T-helper 1 cell treated with Interleukin-12 subunit alpha and Interleukin-12 subunit beta and Interleukin-4 antibody, amounts not matched to agents 30 μg/mL and 1 μg/mL, for 36 hours (primary cell): Measurements from ENCODE around the gene LELP1.

Experiments used
- H3K27ac Mint-ChIP-seq: one replicate; pipeline ENCODE4 v1.8.0; 2021; ENCODE audit warnings: mild to moderate bottlenecking, mixed read lengths
- H3K27me3 Mint-ChIP-seq: one replicate; pipeline ENCODE4 v1.8.0; 2021; ENCODE audit warnings: low read depth, mixed read lengths
- H3K36me3 Mint-ChIP-seq: one replicate; pipeline ENCODE4 v1.8.0; 2021; ENCODE audit warnings: low read depth, mixed read lengths
- H3K4me1 Mint-ChIP-seq: one replicate; pipeline ENCODE4 v1.8.0; 2021; ENCODE audit warnings: low read depth, mixed read lengths
- H3K4me3 Mint-ChIP-seq: one replicate; pipeline ENCODE4 v1.8.0; 2021; ENCODE audit warnings: mild to moderate bottlenecking, moderate library complexity, mixed read lengths
- H3K9me3 Mint-ChIP-seq: one replicate; pipeline ENCODE4 v1.8.0; 2021; ENCODE audit warnings: mixed read lengths

The LELP1 gene

DNA sequence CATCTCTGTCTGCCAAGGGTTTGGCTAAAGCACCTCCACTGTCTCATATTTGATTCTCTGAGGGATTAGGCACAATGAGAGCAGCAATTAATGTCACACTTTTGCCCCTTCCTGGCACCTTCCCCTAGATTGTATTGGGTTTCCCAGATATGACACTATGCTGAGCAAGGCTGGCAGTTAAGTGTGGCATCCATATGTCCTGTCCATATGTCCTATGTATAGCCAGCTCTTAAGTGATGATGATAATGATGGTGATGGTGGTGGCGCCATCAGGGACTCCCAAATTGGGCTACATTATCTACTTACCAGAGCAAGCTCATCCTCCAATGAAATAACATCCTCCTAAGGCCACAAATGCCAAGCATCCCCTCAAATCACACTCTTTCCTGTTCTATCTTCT lies 42.8 kb downstream of the LELP1 start:
- Mint-ChIP-seq H3K36me3 (no peaks in the 10 kb centered on the region), H3K9me3 (peaks cover 8% of the 10 kb centered on the region), H3K27me3 (peaks cover 14% of the 10 kb centered on the region), H3K4me3 (no peak overlapping the region), H3K27ac (no peak overlapping the region), H3K4me1 (no peaks in the 10 kb centered on the region)

DNA sequence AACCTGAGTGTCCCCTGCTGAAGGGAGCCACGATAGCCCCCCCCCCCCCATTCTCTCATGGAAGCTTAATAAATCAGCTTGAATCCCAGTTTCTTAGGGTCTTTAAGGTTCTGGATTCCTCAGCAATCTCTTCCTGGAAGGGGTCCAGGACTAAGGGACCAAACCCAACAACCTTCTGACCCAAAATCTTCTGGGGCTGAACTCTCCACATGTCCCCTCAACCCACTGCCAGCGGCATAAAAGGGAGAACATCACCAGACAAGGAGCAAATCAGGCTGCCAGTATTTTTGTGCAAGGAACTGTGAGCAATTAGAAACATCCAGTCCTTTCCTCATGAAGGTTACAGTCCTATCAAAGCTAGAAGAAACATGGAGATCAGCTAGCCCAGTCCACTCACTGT lies 43.6 kb downstream of the LELP1 start:
- no peak overlapping the region for H3K27ac Mint-ChIP-seq
- H3K4me3 Mint-ChIP-seq: no peak overlapping the region
- peaks cover 14% of the 10 kb centered on the region for H3K27me3 Mint-ChIP-seq
- no peaks in the 10 kb centered on the region for H3K4me1 Mint-ChIP-seq
- peaks cover 8% of the 10 kb centered on the region for H3K9me3 Mint-ChIP-seq
- H3K36me3 Mint-ChIP-seq: no peaks in the 10 kb centered on the region

DNA sequence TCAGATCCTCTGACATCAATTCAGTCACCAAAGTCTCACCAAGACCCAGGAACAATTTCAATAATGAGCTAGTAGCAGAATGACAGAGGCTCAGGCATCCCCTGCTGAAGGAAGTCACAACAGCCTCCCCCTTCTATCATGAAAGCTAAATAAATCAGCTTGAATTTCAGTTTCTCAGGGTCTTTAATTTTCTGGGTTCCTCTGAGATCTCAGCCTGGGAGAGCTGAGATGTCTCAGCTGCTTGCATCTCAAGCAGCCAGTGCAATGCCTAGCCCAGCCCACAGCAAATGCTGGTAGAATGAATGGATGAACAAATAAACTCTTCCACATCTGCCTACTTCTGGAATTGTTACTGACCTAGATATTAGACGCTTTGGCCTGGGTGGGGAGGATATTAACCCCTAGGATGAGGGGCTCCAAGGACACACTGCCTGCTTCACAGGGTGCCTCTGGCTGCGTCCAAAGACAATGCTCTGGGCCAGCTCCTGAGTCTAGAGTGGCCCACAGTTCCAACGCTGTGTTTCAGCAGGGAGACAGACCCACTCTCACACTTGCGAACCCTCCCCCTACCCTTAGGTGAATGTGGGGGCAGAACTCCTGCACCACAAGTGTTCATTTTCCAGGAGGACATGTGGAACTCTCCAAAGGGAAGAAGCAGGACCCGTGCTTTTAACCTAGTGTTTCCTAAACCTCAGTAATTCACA lies 45.1 kb downstream of the LELP1 start:
- H3K27me3 Mint-ChIP-seq: peaks cover 14% of the 10 kb centered on the region
- no peaks in the 10 kb centered on the region for H3K4me1 Mint-ChIP-seq
- H3K9me3 Mint-ChIP-seq: peaks cover 8% of the 10 kb centered on the region
- no peak overlapping the region for H3K4me3 Mint-ChIP-seq
- no peaks in the 10 kb centered on the region for H3K36me3 Mint-ChIP-seq
- H3K27ac Mint-ChIP-seq: no peak overlapping the region

DNA sequence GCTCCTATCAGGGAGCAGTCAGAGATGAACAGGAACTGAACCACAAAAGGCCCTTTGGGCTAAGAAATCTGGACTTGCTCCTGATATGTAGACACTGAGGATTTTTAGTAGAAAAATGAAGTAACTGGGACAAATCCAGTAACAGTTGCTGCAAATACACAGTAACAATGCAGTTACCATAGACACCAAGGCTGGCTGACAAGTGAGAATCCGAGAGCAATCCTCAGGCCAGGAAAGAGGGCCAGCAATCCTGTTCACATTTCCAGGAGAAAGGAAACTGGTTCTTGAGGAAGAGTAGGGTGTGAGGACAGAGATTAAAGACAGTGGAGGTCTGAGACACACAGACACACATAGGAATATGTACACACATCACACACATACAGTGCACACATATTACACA lies 46.9 kb downstream of the LELP1 start:
- peaks cover 4% of the 10 kb centered on the region for H3K4me1 Mint-ChIP-seq
- no peaks in the 10 kb centered on the region for H3K9me3 Mint-ChIP-seq
- H3K27me3 Mint-ChIP-seq: peaks cover 14% of the 10 kb centered on the region
- no peak overlapping the region for H3K27ac Mint-ChIP-seq
- no peaks in the 10 kb centered on the region for H3K36me3 Mint-ChIP-seq
- no peak overlapping the region for H3K4me3 Mint-ChIP-seq

DNA sequence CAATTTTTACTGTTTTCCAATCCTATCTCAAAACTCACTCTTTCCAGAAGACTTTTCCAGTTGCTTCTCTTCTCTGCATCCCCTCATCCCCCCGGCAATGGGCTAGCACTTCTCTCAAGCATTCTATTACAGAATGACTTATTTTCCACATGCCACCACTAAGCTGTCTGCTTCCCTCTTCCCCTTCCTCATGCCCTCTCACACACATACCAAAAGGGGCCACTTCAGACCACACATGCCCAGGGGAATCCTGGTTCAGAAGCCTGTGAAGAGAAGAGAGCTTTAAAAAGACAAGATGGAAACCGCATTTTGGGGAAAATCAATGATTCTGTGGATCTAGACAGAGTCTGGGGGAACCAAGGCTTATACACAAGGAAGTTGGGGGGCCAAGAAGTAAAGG lies 47.9 kb downstream of the LELP1 start:
- Mint-ChIP-seq H3K27ac (no peak overlapping the region), H3K9me3 (no peaks in the 10 kb centered on the region), H3K36me3 (no peaks in the 10 kb centered on the region), H3K4me3 (no peak overlapping the region), H3K27me3 (peaks cover 14% of the 10 kb centered on the region), H3K4me1 (peaks cover 4% of the 10 kb centered on the region)

DNA sequence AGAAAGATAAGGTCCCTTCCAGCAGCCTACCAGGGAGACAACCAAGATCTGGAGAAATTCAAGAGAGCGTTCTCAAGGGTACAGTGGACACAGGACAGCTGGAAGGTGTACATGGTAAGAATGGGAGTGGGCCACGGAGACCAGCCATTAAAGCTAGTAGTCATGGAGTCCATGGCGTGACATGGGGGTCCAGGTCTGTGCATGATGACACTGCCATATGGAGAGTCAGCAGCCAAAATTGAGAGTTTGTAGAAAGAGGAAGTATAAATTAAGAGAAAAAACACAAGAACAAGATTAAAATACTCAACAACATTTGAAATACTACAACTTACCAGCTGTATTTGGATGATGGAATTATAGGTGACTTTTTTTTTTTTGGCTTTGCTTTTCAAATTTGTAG lies 48.3 kb downstream of the LELP1 start:
- Mint-ChIP-seq H3K4me1 (peaks cover 4% of the 10 kb centered on the region), H3K4me3 (no peak overlapping the region), H3K36me3 (no peaks in the 10 kb centered on the region), H3K27me3 (peaks cover 14% of the 10 kb centered on the region), H3K27ac (no peak overlapping the region), H3K9me3 (no peaks in the 10 kb centered on the region)

DNA sequence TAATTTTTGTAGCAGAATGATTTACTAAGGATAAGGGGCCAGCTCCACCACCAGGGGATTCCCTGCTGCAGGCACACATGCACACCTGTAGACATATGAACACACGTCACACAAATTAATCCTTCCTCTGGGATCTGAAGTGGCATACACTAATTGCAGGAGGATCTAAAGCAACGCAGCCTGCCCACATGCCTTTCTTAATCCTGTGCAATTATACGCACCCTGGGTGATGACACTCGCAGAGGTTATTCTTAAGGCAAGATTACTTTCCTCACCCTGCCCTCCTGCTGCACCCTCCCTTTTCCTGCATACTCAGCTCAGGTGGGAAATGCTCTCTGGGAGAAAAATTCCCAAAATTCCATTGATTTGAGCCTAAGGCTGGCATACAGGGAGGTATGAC lies 48.8 kb downstream of the LELP1 start:
- Mint-ChIP-seq H3K9me3 (no peaks in the 10 kb centered on the region), H3K4me1 (peaks cover 4% of the 10 kb centered on the region), H3K27ac (no peak overlapping the region)

DNA sequence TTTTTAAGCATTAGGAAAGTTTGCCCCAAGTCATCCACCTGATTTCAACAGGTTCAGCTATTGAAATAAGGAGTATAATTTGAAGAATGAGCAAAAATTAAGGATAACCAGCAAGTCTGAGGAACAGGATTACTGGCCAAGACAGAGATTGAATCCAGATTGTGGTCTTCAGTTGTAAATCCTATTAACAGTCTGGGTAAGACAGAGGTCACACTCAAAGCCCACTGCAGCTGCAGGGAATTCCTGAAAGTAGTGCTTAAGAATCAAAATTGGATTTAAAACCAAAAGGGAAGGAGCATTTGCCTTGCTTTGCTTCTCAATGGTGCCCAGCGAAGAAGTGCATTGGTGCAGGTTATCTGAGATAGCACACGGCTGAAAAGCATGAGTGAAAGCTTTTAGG lies 49.8 kb downstream of the LELP1 start:
- peaks cover 4% of the 10 kb centered on the region for H3K4me1 Mint-ChIP-seq
- no peak overlapping the region for H3K4me3 Mint-ChIP-seq
- no peaks in the 10 kb centered on the region for H3K36me3 Mint-ChIP-seq
- no peak overlapping the region for H3K27ac Mint-ChIP-seq
- no peaks in the 10 kb centered on the region for H3K9me3 Mint-ChIP-seq
- H3K27me3 Mint-ChIP-seq: peaks cover 9% of the 10 kb centered on the region

More for the DNA sequence above, 48.8 kb downstream of the LELP1 start:
- peaks cover 14% of the 10 kb centered on the region for H3K27me3 Mint-ChIP-seq
- H3K4me3 Mint-ChIP-seq: no peak overlapping the region
- no peaks in the 10 kb centered on the region for H3K36me3 Mint-ChIP-seq

DNA sequence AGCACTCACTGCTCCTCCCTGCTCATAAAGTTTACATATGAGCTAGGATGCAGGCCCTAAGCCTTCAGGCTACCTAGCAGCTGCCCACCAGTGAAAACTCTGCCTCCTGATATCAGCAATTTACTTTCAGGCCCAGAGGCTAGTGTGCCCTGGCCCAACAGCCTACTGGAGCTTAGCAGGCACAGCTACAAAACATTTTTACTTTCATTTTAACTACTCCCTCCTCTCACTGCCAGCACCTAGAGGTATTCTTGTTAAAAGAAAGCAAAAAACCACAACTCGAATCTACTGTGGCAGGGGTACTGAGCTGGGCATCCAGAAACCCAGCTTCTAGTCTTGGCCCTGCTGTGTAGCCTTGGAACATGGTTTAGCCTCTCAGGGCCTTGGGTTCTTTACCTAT lies 50.5 kb downstream of the LELP1 start:
- H3K9me3 Mint-ChIP-seq: no peaks in the 10 kb centered on the region
- no peak overlapping the region for H3K27ac Mint-ChIP-seq
- peaks cover 9% of the 10 kb centered on the region for H3K27me3 Mint-ChIP-seq
- no peaks in the 10 kb centered on the region for H3K36me3 Mint-ChIP-seq
- H3K4me3 Mint-ChIP-seq: no peak overlapping the region
- peaks cover 4% of the 10 kb centered on the region for H3K4me1 Mint-ChIP-seq
